CD4-positive, alpha-beta T cell treated with Interleukin-6 for 4 hours (primary cell): ENCODE measurements around the gene ADRA1B.

Experiments
- DNase-seq: peaks from one replicate; pipeline ENCODE4 v3.0.0-alpha.2; 2020; ENCODE audit warnings: mixed read lengths

The ADRA1B gene

DNA sequence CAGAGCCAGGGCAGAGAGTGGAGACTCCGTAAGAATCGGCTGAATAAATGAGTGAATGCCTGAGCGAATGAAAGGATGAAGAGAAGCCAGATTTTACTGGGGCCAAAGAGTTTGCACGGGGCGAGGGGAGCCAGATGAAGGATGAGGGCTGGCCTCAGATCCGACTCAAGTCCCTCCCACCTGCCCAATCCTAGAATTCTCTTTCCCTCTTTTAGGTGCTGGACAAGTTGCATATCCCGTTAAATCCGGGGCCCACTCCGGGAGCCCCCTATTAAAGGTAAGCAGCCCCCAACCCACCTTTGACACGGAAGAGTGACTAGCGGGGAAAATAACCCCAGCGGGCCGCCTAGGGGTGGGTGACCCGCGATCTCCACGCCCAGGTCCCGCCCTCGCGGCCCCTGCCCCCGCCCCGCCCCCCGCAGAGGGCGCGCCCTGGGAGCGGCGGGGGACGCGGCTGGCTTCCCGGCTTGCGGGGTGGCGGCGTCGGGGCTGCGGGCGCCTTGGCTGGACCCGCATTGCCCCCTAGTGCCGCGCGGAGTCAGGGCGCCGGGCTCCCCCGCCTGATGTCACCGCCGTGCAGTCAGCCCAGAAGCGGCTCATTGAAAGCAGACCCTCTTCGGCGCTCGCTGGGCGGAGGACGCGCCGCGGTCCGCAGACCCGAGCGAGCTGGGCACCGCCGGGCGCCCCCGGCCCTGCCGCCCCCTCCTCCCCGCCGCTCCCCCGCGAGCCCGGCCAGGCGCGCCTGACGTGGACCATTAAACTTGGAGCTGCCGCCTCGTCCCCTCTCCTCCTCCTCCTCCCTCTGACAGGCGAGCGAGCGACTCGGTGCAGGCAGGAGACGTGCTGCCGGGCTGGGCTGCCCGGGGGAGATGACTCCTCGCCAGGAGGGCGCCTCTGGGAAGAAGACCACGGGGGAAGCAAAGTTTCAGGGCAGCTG lies at the start of gene ADRA1B:
ADRA1B (plus strand) TSS at position 579 of the 937 bp plus-strand sequence. CDS start 424 bp downstream, outside the sequence.
- peak; percentile 18 for DNase-seq

DNA sequence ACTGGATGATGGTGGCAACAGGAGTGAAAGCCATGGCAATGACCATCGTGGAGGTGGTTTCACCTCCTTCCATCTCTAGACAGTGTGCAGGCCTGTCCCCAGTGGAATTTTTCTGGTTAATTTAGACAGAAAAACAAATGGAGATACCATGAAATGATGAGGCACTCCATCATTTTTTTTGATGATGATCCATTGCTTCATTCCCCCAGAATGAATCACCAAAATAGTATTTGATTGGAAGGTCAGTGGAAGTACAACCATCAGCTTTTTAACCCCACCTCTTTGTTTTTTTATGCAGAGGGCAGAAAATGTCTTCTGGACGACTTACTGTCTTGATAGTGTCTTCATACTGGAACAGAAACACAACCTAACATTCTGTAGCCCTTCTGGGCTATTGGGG lies 42.6 kb upstream of the ADRA1B start:
- no peak for DNase-seq

DNA sequence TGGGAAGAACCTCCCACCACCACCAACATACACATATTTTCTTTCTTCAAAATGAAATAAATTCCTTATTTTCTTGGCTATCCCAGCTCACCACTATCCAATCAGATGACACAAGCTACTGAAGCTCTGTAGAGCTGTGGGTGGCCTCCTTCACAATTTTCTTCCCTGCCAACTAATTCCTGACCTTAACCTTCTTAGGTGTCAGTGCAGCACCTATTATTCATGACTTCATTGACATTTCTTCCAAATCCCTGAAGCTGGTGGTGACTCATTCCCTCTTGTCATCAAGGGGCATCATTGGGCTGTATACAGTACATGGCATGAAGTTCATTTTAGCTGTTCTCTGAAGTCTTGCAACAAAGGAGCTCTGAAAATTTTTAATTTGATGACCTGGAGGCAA lies 42.0 kb upstream of the ADRA1B start:
- no peak for DNase-seq

DNA sequence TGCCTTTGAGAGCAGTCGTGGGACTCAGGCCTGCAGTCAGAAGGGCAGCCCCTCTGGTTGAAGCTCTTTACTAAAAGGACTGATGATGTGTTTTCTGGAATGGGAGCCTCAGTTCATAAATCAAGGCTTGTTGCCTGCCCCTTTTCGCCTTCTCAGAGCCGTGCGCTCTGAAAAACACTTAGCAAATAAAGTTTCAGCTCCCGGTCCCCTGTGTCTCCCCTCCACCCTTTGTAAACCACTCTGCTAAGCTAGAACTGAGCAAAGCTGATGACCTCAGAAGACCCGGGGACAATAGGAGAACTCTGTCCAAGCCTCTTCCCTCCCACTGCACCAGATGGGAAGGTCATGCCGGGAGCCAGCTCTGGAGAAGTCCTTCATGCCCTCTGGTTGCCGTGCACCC lies 39.3 kb upstream of the ADRA1B start:
- DNase-seq = no peak

DNA sequence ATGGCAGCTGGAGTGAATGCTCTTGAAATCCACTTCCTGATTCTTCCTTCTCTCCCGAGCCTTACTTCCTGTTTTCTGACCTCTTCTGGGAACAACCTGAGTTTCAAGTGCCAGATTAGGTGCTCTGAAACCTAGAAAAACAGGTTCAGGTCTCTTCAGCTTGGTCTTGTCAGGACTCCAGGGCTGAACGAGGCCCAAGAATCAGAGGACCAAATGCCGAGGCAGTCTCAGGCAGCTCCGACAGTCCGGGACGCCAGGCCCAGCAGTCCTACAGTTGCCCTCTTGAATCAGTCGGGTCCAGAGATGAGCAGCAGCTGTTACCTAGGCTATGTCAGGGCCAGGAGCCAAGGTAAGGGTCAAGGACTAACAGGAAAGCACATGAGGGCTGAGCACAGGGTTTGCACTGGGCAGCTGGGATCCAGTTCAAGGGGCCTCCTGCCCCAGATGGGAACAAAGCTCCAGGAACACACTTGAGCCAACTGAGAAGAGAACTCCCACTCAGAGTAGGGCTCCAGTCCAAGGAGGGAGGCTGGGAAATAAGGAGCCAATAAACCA lies 38.3 kb upstream of the ADRA1B start:
- DNase-seq = no peak

DNA sequence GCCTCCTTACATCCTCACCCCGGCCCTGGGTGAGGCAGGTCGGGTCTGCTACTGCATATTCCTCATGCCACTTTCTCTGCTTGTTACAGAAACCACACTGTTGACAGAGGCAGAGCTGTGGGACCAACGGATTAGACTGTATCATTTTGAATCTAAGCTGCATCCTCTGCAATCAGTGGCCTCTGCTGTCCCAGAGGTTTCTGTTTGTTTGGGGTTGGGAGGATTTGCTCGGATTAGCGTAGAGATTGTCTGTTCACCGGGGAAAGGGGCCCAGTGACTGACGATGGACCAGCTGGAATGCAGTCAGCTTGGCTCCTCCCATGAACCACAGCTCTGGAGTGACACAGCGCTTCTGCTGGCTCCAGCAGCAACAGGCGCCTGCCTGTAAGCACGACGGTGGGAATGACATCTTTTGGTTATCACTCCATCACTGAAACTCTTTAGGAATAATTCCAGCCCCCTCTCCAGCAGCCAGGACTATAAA lies 37.3 kb upstream of the ADRA1B start:
- DNase-seq = no peak

DNA sequence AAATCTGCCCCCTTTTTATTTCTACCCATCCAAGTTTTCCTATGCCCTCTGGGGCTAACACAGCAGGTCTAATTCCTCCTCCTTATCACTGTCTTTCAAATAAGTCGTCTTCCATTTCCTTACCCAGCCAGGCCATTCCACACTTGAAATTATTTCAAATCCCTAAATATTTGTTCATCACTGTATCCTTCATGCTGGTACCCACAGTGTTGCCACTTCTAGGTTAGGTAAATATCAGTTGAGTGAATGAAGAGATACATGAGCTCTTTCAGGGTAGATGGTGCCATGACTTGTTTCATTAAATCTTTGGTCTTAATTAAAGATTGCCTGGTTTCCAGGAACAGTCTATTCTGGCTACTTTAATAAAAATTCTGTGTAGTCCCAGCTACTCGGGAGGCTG lies 35.6 kb upstream of the ADRA1B start:
- DNase-seq = no peak

DNA sequence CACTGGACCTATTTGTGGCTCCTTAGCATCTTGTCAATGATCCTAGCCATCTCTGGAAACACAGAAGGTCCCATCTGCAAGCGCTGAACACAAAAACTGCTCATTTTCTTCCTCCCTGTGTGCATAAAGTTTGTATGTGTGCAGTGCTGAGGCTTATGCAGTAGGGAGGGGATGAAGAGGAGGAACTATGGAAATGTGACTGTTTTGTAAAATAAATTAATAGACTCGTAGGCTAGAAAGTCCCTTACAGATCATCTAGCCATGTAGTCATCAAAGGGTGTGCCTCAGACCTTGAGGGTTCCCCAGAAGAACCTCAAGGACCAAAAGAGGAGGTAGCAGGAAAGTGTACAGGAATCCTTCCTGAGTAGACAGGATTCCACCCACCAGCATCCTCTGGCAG lies 34.3 kb upstream of the ADRA1B start:
- no peak for DNase-seq

DNA sequence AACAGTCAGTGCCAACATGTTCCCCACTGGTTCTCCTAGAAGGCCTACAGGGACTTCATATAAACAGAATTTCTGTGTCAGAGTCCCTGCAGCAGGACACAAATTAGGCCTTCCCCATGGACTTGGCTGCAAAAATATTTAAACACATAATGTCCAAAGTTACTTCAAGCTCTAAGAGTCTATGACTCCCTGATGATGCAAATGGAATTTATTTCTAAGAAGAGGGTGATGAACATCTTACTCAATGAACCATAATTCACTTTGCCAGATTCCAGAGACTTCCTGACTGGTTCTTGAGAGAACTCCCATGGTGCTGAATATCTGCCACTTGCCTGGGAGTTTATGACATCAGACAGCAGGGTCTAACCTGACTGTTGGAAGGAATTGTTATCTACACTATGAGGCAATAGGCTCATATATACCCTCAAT lies 32.7 kb upstream of the ADRA1B start:
- no peak for DNase-seq

DNA sequence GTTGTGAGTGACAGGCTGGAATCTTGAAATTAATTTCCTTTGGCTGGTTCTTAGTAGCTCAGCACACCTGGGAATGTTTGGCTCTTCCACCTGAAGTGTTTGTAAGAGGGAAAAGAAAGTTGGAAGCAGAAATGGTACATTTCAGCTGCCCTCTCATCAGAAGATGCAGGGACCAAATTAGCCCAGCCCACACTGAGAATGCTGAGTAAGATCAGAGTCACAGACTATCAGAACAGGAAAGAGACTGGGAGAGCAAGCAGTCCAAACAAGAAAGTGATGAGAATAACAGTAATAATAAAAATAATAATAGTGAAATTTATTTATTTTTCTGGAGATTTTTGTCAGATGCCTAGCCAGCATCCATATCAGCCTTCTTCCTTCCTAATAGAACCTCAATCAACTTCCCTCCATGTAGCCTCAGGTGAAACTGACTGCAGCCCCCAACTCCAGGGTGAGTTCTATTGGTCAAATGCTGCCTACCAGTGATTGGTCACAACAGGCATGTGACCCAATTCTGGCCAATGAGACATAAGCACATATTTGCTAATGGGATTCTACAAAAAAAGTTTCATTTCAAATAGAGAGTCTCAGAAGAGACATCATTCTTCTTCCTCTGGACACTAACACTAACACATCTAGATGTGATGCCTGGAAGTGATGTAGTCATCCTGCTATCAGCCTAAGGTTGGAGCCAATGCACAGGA lies 31.2 kb upstream of the ADRA1B start:
- DNase-seq = no peak

DNA sequence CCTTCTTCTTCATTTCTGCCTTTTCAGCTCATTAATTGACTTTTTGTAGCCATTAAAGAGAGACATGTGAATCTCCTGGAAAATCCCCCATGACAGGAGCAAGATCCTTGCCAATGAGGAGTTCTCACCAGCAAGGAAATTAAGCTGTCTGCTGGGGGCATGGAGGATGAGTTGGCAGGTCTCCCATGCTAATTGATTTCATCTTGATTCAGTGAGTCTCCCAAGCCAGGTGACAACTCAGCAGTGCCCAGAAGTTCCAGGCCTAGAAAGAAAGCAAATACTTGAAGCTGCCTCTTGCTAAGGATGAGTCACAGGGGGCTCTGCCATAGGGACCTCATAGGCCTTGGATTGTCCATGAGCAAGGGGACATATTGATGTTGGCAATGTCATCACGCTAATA lies 30.0 kb upstream of the ADRA1B start:
- DNase-seq = no peak

DNA sequence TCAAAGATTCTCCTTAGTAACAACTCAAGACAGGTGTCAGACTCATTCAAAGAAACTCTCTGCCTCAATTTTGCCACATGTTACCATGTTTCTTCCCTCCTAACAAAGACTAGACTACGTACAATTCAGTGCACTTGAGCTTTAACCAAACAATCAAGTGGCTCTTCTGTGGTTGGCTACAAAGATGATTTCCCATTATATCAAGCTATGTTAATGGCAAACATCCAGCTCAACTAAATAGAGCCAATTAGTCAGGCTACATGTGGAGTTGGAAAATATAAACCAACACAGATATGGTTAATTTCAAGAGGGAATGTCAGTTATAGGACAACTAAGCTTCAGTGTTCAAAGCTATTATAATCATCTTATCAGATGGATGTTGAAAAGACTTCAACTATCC lies 29.2 kb upstream of the ADRA1B start:
- DNase-seq = no peak

DNA sequence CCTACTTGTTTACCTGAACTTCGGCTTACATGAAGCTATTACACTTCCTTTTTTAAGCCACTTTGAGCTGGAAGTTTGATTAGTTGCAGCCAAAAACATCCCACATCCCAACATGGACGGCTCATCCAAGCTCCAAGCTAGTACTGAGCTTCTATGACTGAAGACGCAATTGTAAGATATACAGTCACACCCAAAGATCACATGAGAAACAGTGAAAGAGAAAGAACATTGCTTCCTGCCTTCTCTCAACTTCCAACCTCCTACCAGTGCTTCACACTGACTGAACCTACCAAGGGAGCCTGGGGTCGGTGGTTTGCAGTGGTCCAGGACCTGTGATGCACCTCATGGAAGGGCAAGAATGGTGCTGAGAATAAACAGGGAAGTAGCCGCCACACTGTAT lies 27.4 kb upstream of the ADRA1B start:
- no peak for DNase-seq

DNA sequence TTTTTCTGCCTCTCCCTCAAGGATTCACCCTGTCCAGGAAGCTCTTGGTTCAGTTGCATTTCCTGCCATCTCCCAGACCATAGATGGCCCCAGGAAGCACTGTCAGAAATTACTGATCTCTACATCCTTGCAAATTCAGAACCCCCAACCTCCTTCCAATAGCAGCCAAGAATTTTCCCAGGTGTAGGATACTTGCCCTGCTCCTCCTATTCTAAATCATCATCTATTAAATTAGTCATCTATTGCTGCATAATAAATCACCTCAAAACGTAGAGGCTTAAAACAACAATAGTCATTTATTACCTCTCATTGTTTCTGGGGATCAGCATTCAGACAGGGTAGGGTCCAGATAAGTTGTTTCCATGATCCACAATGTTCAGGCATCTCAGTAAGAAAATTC lies 26.1 kb upstream of the ADRA1B start:
- no peak for DNase-seq

DNA sequence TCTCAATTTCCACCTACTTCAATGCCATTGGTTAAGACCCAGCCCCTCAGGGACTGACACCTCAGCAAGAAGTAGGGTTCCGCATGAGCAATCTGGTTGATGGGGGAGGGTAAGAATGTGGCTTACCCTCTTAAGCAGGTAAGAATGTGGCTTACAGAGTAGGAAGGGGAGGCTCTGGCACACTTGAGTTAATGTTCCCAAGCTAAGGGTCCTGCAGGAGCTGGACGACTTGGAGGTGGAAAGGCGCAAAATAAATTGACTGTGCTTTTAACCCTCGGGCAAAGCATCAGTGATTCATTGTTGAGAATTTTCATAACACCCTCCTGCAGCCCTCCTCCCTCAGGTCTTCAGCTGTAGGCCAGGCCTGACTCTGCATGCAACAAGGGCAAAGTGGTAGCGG lies 24.9 kb upstream of the ADRA1B start:
- DNase-seq = no peak

DNA sequence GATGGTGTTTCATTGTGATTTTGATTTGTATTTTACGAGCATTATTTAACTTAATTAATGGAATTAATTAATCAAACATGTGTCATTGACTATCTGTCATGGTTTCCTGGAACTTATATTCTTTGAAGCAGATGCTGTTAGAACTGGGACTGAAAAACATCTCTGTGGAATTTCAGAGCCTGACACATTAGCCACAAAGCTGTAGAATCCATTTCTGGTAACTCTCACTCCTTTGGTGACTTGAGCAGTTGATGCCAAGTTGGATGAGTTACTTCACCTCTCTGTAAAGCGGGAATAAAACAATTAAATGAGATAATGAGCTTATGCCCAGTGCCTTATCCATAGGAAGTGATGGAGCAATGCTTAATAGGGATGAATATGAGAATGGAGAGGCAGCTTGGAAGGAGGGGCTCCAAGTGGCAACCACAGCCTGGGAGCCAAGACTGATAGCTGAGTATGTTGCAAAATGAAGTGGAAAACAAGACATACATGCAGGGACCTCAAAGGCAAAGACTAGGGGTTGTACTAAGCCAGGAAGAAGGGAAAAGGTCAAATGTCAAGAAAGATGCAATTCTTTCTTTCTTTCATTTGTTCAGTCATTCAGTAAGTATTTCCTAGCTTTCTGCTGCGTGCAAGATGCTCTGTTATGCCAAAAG lies 23.1 kb upstream of the ADRA1B start:
- no peak for DNase-seq

DNA sequence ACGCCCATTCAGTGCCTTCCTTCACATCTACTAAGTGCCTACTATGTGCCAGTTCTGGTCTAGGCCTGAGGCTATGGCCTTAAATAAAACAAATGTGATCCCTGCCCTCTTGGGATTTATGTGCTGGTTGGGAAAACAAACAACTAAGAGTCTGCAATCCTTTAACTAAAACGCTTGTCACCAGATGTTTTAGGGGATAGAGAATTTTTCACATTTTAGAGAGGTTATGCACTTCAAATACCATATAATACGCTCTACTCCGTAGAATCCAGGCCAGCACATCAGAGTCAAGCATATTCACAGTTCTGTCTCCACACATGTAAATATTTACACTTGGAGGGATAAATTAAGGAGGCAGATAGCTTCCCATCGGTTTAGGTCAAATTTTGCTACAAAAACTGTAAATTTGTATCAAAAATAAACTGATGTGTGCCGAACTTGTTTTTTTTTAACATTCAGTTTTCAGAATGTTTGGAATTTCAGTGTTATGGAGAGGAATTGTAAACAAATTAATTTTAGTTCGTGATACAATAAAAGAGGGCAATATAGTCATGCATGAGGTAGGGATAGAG lies 22.0 kb upstream of the ADRA1B start:
- DNase-seq = no peak

DNA sequence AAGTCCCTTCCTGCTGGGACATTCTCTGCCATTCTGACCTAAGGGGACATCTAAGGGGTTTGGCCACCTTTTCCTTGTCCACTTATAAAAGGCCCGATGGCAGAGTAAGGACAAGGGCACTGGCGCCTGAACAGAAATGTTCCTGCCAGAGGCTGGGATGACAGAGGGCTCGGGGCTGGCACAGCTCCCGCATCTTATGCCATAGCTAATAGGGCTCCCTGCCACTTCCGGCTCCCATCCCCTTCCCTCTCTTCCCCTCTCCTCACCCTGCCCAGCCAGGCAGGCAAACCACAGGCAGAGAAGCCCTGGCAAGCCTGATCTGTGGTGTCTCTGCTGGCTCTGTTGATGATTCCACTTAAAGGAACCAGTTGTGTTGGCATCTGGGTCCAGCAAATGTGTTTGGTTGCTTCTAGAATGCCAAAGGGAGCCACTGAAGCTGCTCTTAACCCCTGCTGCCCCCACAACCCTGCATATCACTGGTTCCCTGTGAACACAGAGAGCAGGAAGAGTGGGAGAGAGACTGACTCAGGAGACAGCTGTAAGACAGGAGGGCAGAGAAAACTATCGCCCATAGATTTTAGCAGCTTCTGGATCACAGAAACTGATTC lies 18.4 kb upstream of the ADRA1B start:
- DNase-seq = no peak

DNA sequence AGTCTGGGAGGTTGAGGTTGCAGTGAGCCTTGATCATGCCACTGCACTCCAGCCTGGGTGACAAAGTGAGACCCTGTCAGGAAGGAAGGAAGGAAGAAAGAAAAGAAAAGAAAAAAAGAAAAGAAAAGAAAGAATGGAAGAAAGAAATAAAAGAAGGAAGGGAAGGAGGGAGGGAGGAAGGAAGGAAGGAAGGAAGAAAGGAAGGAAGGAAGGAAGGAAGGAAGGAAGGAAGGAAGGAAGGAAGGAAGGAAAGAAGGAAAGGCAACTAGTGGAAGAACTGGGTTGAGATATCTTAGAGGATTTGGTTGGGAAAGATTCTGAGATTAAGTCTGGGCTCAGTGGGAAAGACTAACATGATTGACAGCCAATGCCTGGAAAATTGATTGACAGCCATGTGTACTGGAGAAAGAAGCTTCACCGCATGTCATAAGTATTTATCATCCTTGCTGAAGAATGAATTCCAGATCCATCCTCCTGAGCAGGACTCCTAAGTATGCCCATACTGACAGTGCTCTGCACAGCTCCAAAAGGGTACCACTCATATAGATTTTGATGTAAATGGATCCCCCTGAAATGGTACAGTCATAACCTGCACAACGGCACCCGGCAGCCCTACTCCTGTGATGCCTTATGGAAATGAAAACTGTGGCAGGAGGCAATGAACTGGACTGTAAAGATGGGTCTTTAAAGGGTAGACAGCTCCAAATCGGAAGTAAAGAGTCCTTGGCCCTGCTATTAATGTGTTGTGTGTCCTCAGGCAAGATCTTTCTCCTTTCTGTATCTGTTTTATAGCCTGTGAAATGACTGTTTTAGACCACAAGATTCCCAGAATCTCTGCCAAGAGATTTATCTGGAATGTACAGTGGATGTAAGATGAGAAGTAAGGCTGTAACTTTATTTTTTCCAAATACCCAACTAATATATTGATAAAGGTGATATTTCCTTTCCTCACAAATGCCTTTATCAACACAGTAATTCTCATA lies 16.9 kb upstream of the ADRA1B start:
- no peak for DNase-seq

DNA sequence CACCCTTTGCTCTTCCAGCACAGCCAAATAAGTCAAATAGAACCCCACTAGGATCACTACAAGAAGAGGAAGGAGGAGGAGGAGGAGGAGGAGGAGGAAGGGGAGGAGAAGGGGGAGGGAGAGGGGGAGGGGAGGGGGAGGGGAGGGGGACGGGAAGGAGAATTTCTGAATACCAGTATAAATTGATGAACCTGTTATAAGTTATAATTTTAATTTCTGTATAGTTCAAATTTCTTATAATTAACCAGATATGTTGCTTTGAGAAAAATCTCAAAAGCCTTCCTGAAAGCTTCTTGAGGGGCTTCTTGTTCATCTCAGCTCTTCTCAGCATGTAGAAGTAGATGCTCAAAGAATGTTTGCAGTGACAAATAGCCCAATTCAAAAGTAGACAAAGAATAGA lies 15.0 kb upstream of the ADRA1B start:
- DNase-seq = no peak

DNA sequence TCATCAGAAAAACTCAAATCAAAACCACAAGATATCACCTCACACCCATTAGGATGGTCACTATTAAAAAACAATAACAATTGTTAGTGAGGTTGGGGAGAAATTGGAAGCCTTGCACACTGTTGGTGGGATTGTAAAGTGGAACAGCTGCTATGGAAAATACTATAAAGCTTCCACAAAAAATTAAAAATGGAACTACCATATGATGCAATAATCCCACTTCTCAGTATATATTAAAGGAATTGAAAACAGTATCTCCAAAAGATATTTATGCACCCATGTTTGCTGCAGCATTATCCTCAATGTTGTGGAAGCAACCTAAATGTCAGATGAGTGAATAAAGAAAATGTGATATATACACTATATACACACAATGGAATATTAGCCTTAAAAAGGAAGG lies 14.5 kb upstream of the ADRA1B start:
- no peak for DNase-seq
